DND-41 (cell line): ENCODE data around the gene CLSTN2.

Experiments used
- CTCF ChIP-seq: IDR thresholded peaks from 2 replicates; pipeline ENCODE4 v1.5.1; 2012; ENCODE audit warnings: borderline replicate concordance, low read length, moderate library complexity, mild to moderate bottlenecking; ENCODE audit not compliant: poor library complexity, severe bottlenecking; ENCODE audit errors: extremely low read depth
- EZH2 ChIP-seq: IDR thresholded peaks from 3 replicates; pipeline ENCODE4 v1.6.1; 2012; ENCODE audit warnings: borderline replicate concordance, low read depth, mild to moderate bottlenecking, moderate library complexity, low read length, inconsistent platforms; ENCODE audit not compliant: severe bottlenecking

- no peak for TF ChIP-seq CTCF
- no peak for TF ChIP-seq EZH2
These were observed 520.7 kb downstream of the CLSTN2 start for GRCh38 chr3:140455521-140456214.
